ENCODE data around the gene VPS33A. TPM values are rescaled to one million over a fixed set of nuclear protein-coding genes. Genes with fewer than 3 reads are reported as not detected.
"Not testable (repeated sequence)": the region's sequence is repeated elsewhere in the genome, so short reads cannot be mapped to it uniquely, and the experiment has no call there.

The VPS33A gene
- total RNA-seq, 1 donor from 2014 or later: 10.7 TPM

- peak; percentile 2 for ATAC-seq
Observed at GRCh38 chr12:122204167-122205052, 61.9 kb downstream of the VPS33A start.

- peak; percentile 81 for ATAC-seq
Observed at GRCh38 chr12:122203301-122204166, 62.8 kb downstream of the VPS33A start, which contains the start of gene B3GNT4. Gene B3GNT4 (plus strand): TSS chr12:122203709. CDS start chr12:122204619, 910 bp downstream.

- not testable (repeated sequence) for ATAC-seq
Observed at GRCh38 chr12:122202811-122203210, 63.5 kb downstream of the VPS33A start.

- ATAC-seq: no peak
Observed at GRCh38 chr12:122202017-122202416, 64.3 kb downstream of the VPS33A start.

- no peak for ATAC-seq
Observed at GRCh38 chr12:122201381-122201780, 64.9 kb downstream of the VPS33A start.

- no peak for ATAC-seq
Observed at GRCh38 chr12:122200541-122201175, 65.6 kb downstream of the VPS33A start.

- no peak for ATAC-seq
Observed at GRCh38 chr12:122199484-122200355, 66.6 kb downstream of the VPS33A start.

GRCh38 chr12:122197612-122197966 lies 68.7 kb downstream of the VPS33A start:
- ATAC-seq: no peak

GRCh38 chr12:122195405-122195804 lies 70.9 kb downstream of the VPS33A start:
- ATAC-seq: no peak

GRCh38 chr12:122194804-122195203 lies 71.5 kb downstream of the VPS33A start:
- no peak for ATAC-seq

- no peak for ATAC-seq
Observed at GRCh38 chr12:122192441-122192840, 73.9 kb downstream of the VPS33A start.

- ATAC-seq: peak; percentile 77
Observed at GRCh38 chr12:122190842-122191668, 75.2 kb downstream of the VPS33A start.

GRCh38 chr12:122189626-122190475 lies 76.4 kb downstream of the VPS33A start:
- peak; percentile 26 for ATAC-seq

- ATAC-seq: no peak
Observed at GRCh38 chr12:122187466-122187865, 78.8 kb downstream of the VPS33A start.

- ATAC-seq: no peak
Observed at GRCh38 chr12:122185494-122186082, 80.7 kb downstream of the VPS33A start.

GRCh38 chr12:122185079-122185478 lies 81.2 kb downstream of the VPS33A start:
- no peak for ATAC-seq

- no peak for ATAC-seq
Observed at GRCh38 chr12:122184517-122184916, 81.8 kb downstream of the VPS33A start.

- ATAC-seq: peak; percentile 17
Observed at GRCh38 chr12:122183588-122183940, 82.7 kb downstream of the VPS33A start.

- ATAC-seq: peak; percentile 66
Observed at GRCh38 chr12:122182887-122183587, 83.3 kb downstream of the VPS33A start, which contains the start of gene LRRC43. Gene LRRC43 (plus strand): TSS chr12:122183123. CDS start chr12:122183145, 22 bp downstream.
